ENCODE measurements around the gene CPNE2.
"Not testable (repeated sequence)": the region's sequence is repeated elsewhere in the genome, so short reads cannot be mapped to it uniquely, and the experiment has no call there.

The CPNE2 gene

DNA sequence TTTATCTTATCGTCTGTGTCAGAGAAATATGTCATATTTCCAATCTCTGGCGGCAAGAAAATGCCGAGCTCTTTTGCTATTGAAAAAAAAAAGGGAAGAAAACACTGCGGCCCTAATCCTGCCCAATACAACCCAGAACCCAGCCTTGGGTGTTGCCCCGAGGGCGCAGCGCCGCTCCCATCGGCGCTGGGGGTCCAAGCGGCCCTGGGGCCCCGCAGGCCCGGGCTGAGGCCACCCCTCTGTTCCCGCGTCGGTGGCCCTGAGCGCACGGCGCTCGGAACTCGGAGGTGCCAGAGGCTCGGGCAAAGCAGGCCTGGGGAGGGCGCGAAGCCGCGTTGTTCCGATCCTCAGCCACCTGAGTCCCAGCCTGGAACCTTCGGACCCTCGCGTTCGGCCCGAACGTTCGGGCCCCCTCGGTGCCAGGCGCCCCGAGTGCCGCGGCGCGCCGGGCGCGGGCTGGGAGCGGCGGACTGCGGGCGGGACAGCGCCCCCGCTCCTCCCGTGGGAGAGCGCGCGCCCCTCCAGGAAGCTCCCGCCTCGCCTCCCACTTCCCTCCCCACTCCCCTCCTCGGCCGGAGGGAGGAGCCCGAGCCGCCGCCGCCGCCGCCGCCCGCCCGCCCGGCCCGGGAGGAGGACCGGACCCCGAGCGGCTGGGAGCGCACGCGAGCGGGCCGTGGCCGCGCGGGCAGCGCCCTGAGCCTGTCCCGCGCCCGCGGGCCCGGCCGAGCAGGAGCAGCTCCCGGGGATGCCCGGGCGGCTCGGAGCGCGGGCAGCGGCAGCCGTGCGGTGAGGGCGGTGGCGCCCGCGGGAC, at the start of gene CPNE2:
CPNE2 (plus strand) TSS at position 609 of the 811 bp plus-strand sequence. CDS start 18,160 bp downstream, outside the sequence.
- no peak for DNase-seq

- DNase-seq, result no peak
These were observed 49.1 kb upstream of the CPNE2 start for GRCh38 chr16:57043248-57043647.

GRCh38 chr16:57044931-57045693, 47.3 kb upstream of the CPNE2 start:
- DNase-seq, result no peak

DNA sequence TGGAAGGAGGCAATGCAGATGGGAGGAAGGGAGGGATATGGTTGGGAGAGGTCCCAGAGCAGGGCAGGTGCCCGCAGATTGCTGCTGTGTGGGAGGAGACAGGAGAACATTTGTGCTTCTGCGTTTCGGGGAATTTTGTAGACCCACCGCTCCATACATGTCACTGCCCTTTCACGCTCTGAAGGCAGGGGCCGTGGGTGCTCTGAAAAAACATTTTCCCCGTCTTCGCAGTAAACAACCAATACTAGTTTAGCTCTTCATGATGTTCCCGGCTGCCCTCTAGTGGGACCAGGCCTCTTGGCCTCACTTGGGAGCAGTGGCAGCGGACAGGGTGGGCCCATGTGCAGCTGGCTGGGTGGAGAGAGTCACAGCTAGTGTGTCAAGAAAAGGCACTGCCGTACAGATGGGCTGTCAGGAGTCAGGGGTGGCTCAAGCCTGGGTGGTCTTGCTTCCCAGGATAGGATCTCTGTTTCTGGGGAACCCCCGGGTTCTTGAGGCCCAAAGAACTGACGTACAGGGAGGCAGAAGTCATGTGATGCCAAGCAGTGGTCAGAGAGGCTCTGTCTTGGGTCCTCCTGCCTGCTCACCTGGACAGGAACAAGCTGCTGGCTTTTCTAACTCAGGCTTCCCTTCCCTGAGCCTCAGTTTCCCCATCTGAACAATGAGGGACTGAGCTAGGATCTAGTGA, 46.5 kb upstream of the CPNE2 start:
- no peak for DNase-seq

DNA sequence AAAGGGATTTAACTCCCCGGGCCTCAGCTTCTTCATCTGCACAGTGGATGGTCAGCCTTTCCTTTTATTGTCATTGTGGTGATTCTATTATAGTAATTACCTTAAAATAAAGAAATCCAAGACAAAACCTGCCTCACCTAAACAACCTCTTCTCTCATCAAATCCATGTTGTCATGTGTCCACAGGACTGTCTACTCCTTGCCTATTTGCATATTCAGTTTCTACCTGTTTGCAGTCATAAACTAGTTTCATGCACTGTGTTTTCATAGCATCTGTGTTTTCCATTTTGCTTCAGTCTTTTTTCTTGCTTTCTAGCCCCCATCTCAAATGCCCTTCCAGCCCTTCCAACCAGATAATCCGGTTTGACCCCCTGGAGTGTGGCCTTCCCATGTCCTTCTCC, 44.3 kb upstream of the CPNE2 start:
- no peak for DNase-seq

DNA sequence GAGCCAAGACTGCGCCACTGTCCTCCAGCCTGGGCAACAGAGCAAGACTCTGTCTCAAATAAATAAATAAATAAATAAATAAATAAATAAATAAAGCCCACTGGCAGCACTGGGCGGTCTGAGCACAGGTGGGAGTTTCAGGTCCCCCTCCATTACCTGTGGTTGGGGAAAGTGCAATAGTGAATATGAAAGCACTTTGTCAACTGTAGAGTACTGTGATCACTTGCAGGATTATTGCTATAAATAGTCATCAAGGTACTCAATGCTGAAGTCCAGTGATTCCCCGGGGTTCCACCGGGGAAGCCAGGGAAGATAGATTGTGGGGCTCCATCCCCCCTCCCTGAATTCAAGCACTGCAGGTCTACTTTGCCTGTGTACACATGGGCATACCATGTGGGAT, 42.7 kb upstream of the CPNE2 start:
- DNase-seq, result no peak

- DNase-seq, result no peak
These were observed 40.6 kb upstream of the CPNE2 start for GRCh38 chr16:57051696-57052228.

DNA sequence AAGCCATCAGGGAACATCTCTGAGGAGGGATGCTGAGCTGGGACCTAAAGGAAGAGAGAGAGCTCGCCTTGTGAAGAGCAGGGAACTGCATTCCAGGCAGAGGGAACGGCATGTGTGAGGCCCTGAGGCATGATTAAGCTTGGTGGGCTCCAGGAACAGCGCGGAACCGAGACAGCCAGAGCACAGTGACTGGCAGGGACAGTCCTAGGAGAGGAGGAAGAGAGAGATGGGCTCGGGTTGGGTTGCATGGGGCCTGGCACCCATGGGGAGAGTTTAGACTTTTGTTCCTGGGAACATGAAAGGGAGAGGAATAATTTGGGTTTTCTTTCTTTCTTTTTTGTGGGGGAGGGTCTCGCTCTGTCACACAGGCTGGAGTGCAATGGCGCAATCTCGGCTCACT, 39.2 kb upstream of the CPNE2 start:
- DNase-seq, result no peak

- DNase-seq, result no peak
These were observed 38.0 kb upstream of the CPNE2 start for GRCh38 chr16:57054338-57054737.

GRCh38 chr16:57054771-57055170, 37.6 kb upstream of the CPNE2 start:
- DNase-seq, result no peak

GRCh38 chr16:57055671-57056070, 36.7 kb upstream of the CPNE2 start:
- DNase-seq, result no peak

- DNase-seq, result no peak
These were observed 34.0 kb upstream of the CPNE2 start for GRCh38 chr16:57058291-57058861.

DNA sequence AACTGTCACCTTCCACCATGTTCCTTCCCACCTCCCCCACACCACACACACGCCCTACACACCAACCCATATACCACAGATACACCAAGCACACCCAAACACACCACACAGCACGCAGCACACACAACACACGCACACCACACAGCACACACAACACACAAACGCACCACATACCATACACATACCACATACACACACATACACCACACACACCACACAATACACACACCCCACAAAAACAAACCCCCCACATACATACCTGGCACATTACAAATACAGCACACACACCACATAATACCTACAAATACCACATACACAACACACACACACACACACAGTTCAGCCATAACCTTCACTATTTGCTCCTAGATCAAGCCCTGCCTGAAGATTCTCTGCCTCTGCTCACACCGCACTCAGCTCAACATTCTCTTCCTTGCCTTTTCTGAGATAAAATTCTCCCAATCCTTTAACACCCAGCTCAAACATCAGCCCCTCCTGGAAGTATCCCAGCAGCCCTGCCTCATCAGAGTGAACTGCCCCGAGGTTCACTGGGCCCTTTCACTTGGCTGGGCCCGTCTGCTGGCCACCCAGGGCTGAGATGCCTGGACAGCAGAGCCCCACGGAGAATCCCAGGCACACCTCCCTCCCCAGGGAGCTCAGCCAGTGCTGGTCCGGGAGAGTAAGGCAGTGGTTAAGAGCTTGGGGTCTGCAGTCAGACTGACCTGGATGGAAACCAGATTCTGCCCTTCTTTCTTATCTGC, 31.9 kb upstream of the CPNE2 start:
- no peak for DNase-seq

GRCh38 chr16:57061084-57061905, 31.1 kb upstream of the CPNE2 start:
- no peak for DNase-seq

DNA sequence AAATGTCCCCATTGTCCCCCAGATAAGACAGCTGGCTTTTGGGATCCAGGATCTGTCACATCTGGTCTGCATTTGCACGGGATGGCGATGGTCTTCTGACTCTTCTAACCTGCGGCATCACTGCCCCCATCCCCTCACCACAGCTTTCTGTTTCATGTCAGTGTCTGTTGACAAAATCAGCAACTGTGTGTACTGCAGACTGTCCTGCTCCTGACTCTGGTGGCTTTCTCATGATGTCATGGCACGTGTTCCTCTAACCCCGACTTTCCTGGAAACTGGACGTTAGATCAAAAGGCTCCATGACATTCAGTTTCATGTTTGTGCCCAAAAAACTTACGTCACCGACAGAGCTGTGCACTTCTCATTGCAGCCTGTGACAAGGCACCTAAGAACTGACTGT, 30.1 kb upstream of the CPNE2 start:
- DNase-seq, result no peak

GRCh38 chr16:57063189-57063588, 29.2 kb upstream of the CPNE2 start:
- DNase-seq, result not testable (repeated sequence)

- DNase-seq, result no peak
These were observed 27.4 kb upstream of the CPNE2 start for GRCh38 chr16:57064995-57065394.

DNA sequence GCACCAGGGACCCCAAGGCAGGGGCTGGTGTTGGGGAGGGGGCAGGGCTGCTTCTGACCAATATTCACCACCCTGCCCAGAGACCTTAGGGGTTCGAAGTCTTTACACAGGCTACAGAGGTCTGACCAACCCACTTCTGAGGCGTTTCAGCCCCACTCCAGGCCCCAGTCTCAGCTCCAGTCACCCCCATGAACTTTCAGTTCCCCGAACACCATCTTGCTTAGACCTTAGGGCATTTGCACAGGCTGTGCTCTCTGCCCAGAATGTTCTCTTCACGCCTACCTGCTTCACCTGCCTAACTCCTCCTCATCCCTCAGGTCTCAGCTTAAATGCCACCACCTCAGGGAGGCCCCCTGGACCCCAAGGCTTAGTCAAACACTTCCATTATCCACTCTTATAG, 25.8 kb upstream of the CPNE2 start:
- DNase-seq, result no peak

- DNase-seq, result no peak
These were observed 25.0 kb upstream of the CPNE2 start for GRCh38 chr16:57067347-57067746.

DNA sequence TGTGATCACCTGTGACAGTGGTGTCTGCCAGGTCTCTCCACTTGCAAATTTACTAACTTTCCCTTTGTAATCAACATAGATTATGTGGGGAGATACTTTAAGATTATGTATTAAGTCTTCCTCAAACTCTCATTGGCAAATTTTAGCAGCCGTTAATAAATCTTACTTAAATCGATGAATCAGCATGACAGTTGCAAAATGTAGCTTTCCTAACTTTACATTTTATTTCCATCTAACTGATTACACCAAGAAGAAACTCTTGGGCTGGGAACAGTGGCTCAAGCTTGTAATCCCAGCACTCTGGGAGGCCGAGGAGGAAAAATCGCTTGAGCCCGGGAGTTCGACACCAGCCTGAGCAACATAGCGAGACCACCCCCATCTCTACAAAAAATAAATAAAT, 23.3 kb upstream of the CPNE2 start:
- DNase-seq, result no peak

DNA sequence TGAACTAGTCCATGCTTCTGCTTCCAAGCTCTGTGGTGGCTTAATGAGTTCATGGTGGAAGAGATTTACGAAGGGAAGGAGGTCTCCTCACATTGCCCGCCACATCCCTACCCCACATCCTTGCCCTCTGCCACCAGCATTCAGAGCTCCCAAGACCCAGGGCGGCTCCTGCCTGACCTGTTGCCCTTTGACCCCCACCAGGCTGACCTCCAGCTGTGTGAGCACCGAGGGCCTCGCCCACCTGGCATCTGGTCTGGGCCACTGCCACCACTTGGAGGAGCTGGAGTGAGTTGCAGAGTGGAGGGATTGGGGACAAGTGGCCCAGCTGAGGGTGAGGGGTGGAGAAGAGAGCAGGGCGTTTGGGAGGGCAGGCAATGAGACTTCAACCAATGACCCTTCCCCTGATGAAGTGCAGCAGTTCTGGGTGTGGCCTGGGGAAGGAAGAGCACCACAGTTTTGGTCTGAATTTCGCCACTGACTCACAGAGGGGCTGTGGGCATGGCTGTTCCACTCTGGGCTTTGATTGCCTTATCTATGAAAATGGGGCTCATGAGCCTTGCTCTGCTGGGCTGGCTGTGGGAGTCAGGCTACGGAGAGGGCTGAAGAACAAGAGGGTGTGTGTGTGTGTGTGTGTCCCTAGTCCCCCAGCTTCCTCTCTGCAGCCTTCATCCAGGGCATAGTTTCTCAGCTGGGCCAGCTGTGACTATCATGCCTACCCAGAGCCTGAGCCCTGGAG, 22.6 kb upstream of the CPNE2 start:
- no peak for DNase-seq

Data from activated T-cell treated with anti-CD3 and anti-CD28 coated beads for 4 hours (primary cell).